Activated CD8-positive, alpha-beta memory T cell treated with anti-CD3 and anti-CD28 coated beads for 4 hours (primary cell): ENCODE results near the gene SORCS2.

Source experiments
- DNase-seq, 2 donors: peaks; one replicate each; pipeline ENCODE4 v3.0.0-alpha.2; 2020; ENCODE audit warnings: low read depth in 2 of 2

The SORCS2 gene

GRCh38 chr4:7631288-7632014, 439.1 kb downstream of the SORCS2 start:
- DNase-seq: no peak

- no peak for DNase-seq
These were observed 440.0 kb downstream of the SORCS2 start for GRCh38 chr4:7632341-7632740.

GRCh38 chr4:7632971-7633370, 440.6 kb downstream of the SORCS2 start:
- no peak for DNase-seq

- no peak for DNase-seq
These were observed 442.4 kb downstream of the SORCS2 start for GRCh38 chr4:7634661-7635251.

- no peak for DNase-seq
These were observed 443.3 kb downstream of the SORCS2 start for GRCh38 chr4:7635445-7636239.

- DNase-seq: no peak
These were observed 443.8 kb downstream of the SORCS2 start for GRCh38 chr4:7636240-7636508.

- DNase-seq: no peak
These were observed 444.8 kb downstream of the SORCS2 start for GRCh38 chr4:7637139-7637538.

- DNase-seq: no peak
These were observed 445.6 kb downstream of the SORCS2 start for GRCh38 chr4:7637971-7638370.

- no peak for DNase-seq
These were observed 446.2 kb downstream of the SORCS2 start for GRCh38 chr4:7638489-7638888.

- no peak for DNase-seq
These were observed 446.8 kb downstream of the SORCS2 start for GRCh38 chr4:7638984-7639789.

GRCh38 chr4:7640136-7640535, 447.8 kb downstream of the SORCS2 start:
- DNase-seq: no peak

- DNase-seq: no peak
These were observed 449.4 kb downstream of the SORCS2 start for GRCh38 chr4:7641712-7642111.

- DNase-seq: no peak
These were observed 450.6 kb downstream of the SORCS2 start for GRCh38 chr4:7642741-7643458.

GRCh38 chr4:7645158-7645557, 452.8 kb downstream of the SORCS2 start:
- no peak for DNase-seq

GRCh38 chr4:7645956-7646355, 453.6 kb downstream of the SORCS2 start:
- no peak for DNase-seq

- DNase-seq: no peak
These were observed 454.2 kb downstream of the SORCS2 start for GRCh38 chr4:7646384-7647061.

- DNase-seq: no peak
These were observed 454.8 kb downstream of the SORCS2 start for GRCh38 chr4:7647186-7647585.

- DNase-seq: no peak
These were observed 455.5 kb downstream of the SORCS2 start for GRCh38 chr4:7647600-7648543.

GRCh38 chr4:7648544-7649395, 456.4 kb downstream of the SORCS2 start:
- no peak for DNase-seq
